NCI-H345 treated with DMSO at 0.1 percent for 48 hours (cell line): ENCODE results near the gene SH2D4B.
"Not testable (repeated sequence)": the region's sequence is repeated elsewhere in the genome, so short reads cannot be mapped to it uniquely, and the experiment has no call there.

ENCODE experiments used
- DNase-seq: peaks from one replicate; lab custom pipeline; 2025; ENCODE audit not compliant: unreplicated experiment; lab: John Stamatoyannopoulos, UW

SH2D4B gene

GRCh38 chr10:80542053-80542452, 4.4 kb downstream of the SH2D4B start:
- DNase-seq, result no peak

- DNase-seq, result no peak
These were observed 5.1 kb downstream of the SH2D4B start for GRCh38 chr10:80542652-80543318.

DNA sequence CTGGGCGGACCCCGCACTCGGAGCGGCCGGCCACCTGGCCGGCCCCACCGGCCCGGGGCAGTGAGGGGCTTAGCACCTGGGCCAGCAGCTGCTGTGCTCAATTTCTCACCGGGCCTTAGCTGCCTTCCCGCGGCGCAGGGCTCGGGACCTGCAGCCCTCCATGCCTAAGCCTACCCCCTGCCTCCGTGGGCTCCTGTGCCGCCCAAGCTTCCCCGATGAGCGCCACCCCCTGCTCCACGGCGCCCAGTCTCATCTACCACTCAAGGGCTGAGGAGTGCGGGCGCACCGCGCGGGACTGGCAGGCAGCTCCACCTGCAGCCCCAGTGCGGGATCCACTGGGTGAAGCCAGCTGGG, 5.6 kb downstream of the SH2D4B start:
- DNase-seq, result not testable (repeated sequence)

DNA sequence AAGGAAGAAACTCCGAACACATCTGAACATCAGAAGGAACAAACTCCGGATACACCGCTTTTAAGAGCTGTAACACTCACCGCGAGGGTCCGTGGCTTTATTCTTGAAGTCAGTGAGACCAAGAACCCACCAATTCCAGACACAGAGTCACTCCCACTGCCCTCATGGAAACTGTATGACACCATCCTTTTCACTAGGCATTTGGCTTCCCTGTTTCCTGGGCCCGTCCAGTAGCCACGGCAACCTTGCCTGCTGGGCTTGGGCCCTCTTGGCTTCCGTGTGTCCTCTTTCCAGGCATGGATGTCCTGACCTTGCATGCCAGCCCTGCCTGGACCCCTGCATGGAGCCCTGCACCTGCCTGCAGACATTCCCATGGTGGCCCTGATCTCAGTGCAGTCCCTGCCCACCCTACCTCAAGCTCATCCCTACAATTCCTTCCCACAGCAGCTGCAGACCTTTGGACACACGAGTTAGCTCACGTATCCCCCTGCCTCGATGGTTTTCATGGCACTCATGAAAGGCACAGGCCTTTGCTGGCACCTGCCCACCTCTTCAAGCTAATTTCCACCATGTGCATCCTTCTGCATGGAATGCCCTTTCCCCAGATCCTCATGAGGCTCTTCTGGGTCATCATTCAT, 6.7 kb downstream of the SH2D4B start:
- DNase-seq, result no peak

- no peak for DNase-seq
These were observed 7.7 kb downstream of the SH2D4B start for GRCh38 chr10:80545258-80545881.

DNA sequence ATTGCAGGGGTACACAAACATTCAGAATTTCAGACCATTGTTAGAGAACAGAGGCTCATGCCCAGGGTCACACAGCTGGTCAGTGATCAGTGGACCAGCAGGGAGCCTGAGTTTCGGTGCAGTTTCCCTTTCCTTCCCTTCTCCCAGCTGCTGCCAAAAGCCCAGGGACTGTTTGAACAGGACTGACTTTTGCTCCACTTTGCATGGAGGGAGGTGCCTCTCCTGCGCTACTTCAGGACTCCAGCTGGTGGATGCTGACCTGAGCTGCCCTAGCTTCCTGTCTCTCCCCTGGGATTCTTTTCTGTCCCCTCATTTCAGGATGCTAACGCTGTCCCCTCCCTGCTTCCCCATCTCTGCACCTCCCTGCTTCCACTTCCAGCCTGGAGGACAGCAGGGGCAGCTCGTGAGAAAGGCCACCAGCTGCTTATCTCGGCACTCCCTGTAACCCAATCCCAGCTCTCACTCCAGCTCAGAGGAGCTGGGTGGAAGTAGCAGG, 14.5 kb downstream of the SH2D4B start:
- no peak for DNase-seq

DNA sequence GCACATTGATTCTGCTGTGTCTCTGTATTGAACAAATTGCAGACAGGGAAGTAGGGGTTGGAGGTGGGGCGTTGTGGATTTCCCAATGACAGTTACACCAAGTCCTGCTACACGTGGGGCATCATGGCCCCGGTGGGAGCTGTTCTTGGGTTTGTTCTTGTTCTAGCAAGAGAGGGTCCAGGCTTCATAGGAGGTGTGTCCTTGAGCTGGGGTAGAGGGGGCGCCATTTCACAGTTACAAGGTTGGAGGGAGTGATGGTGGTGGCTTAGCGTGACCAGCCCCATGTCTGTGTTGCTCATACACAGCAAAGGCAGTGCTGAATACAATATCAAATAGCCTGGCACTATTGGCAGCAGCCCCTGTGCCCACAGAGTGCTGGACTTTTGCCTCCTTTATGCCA, 15.7 kb downstream of the SH2D4B start:
- no peak for DNase-seq

DNA sequence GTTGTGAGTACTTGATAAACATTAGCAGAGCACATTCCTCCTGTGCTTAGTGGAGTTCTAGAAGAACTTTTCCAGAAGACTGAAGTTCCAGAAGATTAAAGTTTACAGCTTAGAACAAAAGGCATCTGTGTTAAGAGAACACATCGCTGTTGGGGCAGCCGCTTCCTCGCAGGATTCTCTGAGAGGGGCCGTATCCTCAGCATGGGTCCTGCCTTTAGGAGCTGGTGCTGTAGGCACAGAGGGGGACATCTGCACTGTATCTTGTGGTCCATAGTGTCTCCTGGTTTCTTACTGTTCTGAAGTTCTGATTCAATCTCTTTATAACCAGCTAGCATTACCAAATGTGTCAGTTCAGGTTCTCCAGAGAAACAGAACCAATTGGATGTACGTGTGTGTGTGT, 16.3 kb downstream of the SH2D4B start:
- DNase-seq, result no peak

DNA sequence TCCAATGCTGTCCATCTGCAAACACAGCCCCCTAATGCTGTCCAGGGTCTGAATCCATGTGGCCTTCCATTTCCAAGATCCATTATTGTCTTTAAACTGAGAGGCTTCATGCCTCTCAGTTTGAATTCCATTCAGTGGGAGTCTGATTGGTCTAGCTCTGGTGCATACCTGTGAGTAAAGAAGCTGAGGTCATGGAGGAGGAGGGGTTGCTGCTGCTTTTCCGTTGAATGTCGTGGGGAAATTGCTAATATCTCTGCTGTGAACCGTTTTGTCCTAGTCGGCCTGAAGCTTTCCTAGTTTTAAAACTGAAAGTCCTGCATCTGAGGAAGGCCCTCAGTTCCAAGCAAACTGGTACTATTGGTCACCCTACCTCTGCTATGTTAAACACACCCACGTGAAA, 17.7 kb downstream of the SH2D4B start:
- DNase-seq, result no peak

- no peak for DNase-seq
These were observed 24.2 kb downstream of the SH2D4B start for GRCh38 chr10:80561950-80562349.

DNA sequence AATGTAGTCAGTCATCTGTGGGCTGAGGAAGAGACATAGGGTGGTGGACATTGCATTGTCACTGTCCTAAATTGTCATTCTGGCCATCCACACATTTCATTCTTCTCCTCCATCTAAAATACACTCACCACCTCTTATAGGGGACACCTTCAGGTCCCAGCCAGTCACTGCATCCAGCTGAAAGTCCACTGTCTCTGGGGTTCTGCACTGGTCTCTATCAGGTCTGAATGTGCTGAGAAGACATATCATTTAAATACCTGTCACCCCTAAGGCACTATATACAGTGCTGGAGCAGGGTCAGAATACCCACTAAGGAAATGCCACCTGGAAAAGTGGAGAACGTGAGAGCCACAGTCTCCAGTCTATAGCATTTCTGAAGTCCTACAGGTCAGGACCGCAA, 29.6 kb downstream of the SH2D4B start:
- DNase-seq, result no peak

DNA sequence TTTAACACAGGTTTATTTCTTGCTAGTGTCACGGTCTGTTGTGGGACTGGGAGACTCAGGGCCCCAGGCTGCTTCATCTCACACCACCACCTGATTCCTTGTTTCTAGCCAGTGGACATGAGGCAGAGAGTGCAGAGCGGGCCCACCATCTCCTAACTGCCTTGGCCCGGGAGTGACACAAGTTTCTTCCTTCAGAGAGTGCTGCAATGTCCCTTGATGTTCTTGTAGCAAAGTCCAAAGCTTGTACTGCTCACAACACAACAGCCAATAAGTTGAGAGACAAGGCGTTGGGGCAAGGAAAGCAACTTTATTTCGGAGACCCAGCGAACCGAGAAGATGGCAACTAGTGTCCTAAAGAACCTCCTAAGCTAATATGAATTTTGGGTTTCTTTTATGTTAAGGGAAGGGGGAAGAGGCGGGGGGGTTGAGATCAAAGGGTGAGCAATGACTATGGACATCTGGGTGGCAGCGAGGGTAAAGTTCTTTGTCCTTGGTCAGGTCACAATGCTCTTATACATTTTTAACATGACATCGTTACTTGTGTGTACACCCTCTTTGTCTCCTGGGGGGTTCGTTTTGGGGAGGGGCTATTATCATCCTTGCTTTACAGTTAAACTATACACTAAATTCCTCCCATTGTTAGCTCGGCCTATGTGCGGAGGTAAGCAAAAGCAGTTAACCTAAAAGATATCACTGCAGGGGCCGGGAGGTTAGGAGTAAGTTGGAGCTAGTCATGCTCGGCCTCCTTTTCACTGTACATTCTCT, 31.6 kb downstream of the SH2D4B start:
- no peak for DNase-seq

GRCh38 chr10:80571352-80571751, 33.6 kb downstream of the SH2D4B start:
- DNase-seq, result no peak

DNA sequence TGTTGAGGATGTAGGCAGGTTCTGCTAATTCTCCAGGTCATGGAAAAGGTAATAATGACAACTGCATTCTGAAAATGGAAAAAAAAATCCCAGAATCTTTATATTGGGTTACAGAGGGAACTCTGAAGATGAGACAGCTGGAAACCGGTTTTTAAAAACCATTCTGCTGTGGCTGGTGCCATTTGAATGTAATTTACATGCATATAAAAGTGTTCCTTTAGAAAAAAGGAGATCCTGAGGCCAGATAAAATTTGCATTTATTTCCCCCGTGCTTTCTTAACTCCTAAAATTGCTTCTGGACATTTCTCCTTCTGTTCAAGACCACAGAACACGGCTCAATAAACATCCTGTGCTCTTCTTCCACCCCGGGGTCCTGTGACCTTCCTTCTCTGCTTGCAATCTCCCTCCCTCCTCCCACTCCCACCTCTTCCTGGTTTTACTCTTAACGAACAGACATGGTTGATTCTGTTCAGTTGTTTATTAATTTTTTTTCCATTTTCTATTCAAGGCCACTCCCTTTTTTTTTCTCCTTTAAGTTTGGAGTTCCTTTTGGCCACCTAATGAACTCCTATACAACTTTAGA, 41.6 kb downstream of the SH2D4B start:
- no peak for DNase-seq

GRCh38 chr10:80579849-80580637, 42.3 kb downstream of the SH2D4B start:
- no peak for DNase-seq

GRCh38 chr10:80580638-80581468, 43.2 kb downstream of the SH2D4B start:
- DNase-seq, result no peak

GRCh38 chr10:80581469-80581835, 43.8 kb downstream of the SH2D4B start:
- no peak for DNase-seq

- DNase-seq, result no peak
These were observed 44.7 kb downstream of the SH2D4B start for GRCh38 chr10:80582286-80582960.

DNA sequence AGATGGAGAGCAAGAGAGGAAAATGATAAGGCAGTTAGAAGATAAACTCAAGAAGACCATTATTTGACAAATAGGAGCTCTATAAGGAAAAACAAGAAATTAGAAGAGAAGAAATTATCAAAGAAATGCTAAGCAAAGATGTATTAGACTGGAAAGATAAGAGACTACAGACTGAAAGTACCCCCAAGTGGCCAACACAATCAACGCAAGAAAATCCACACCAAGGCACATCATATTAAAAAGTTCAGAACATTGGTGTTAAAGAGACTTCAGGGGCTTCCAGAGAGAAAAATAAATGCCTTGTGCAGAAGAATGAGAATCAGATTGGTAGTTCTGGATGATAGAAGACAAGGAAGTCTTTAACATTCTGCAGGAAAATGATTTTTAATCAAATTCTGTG, 46.0 kb downstream of the SH2D4B start:
- no peak for DNase-seq
